B cell (primary cell): Measurements from ENCODE around the gene KLK4.

Experiments used
- EZH2 ChIP-seq: IDR thresholded peaks from 2 replicates; pipeline ENCODE4 v1.6.1; 2012; ENCODE audit warnings: borderline replicate concordance, low read depth, mild to moderate bottlenecking, moderate library complexity, low read length; ENCODE audit not compliant: insufficient read depth, poor library complexity, severe bottlenecking
- TF ChIP-seq, protein P1 (sequence below): fragments of 200-600 bp; IDR thresholded peaks from one replicate; pipeline ENCODE4 v1.8.0; 2022; ENCODE audit warnings: antibody characterized with exemption, mild to moderate bottlenecking

DNA sequence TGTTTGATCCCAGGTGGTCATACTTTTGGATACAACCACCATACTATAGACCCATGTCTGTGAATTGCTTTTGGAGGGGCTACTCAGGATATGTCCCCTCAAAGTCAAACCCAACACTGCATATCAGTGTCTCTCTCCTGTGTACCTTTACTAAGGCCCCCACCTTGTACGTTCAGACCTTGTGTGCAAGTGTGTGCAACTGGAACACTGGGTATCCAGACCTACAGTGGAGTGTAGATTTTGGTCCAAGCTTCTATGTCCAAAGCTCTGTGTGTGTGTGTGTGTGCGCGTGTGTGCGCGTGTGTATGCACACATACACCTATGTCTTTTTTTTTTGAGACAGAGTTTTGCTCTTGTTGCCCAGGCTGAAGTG is 20.0 kb downstream of the KLK4 start:
- TF ChIP-seq EZH2 = no peak
- TF ChIP-seq, protein P1, sequence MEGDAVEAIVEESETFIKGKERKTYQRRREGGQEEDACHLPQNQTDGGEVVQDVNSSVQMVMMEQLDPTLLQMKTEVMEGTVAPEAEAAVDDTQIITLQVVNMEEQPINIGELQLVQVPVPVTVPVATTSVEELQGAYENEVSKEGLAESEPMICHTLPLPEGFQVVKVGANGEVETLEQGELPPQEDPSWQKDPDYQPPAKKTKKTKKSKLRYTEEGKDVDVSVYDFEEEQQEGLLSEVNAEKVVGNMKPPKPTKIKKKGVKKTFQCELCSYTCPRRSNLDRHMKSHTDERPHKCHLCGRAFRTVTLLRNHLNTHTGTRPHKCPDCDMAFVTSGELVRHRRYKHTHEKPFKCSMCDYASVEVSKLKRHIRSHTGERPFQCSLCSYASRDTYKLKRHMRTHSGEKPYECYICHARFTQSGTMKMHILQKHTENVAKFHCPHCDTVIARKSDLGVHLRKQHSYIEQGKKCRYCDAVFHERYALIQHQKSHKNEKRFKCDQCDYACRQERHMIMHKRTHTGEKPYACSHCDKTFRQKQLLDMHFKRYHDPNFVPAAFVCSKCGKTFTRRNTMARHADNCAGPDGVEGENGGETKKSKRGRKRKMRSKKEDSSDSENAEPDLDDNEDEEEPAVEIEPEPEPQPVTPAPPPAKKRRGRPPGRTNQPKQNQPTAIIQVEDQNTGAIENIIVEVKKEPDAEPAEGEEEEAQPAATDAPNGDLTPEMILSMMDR = no peak
